Stimulated activated naive CD8-positive, alpha-beta T cell treated with anti-CD3 and anti-CD28 coated beads, Interleukin-15, Interleukin-2, amounts not matched to agents 100 ng/mL and 50 ng/mL, for 24 hours (primary cell): Measurements from ENCODE around the gene DONSON.
"Not testable (repeated sequence)": the region's sequence is repeated elsewhere in the genome, so short reads cannot be mapped to it uniquely, and the experiment has no call there.

ENCODE experiments used
- H3K27ac Mint-ChIP-seq: one replicate; pipeline ENCODE4 v1.8.0; 2021; ENCODE audit warnings: mild to moderate bottlenecking, mixed read lengths
- H3K27me3 Mint-ChIP-seq: one replicate; pipeline ENCODE4 v1.8.0; 2021; ENCODE audit warnings: mixed read lengths
- H3K36me3 Mint-ChIP-seq: one replicate; pipeline ENCODE4 v1.8.0; 2021; ENCODE audit warnings: low read depth, mixed read lengths
- H3K4me1 Mint-ChIP-seq: one replicate; pipeline ENCODE4 v1.8.0; 2021; ENCODE audit warnings: low read depth, mixed read lengths
- H3K4me3 Mint-ChIP-seq: one replicate; pipeline ENCODE4 v1.8.0; 2021; ENCODE audit warnings: mild to moderate bottlenecking, mixed read lengths
- H3K9me3 Mint-ChIP-seq: one replicate; pipeline ENCODE4 v1.8.0; 2021; ENCODE audit warnings: mixed read lengths

The DONSON gene

DNA sequence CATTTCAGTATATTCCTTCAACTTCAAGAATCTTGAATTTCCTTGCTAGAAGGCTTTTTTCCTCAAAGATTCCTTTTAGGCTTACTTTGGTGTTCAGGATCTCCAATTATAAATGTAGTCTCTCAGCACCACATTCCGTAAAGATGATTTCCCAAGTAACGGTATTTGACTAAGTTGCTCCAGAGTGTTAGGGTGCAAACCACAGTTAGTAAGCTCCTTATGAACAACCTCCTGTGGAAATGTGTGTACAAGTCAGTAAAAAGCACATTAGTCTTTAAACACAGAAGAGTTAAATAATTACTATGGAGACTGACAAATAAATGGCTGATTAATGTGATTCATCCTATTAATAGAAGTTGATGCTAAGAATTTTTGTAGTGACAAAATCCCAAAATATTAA, 10.3 kb downstream of the DONSON start:
- no peaks in the 10 kb centered on the region for H3K9me3 Mint-ChIP-seq
- H3K27me3 Mint-ChIP-seq = no peaks in the 10 kb centered on the region
- peaks cover 62% of the 10 kb centered on the region for H3K36me3 Mint-ChIP-seq
- peaks cover 7% of the 10 kb centered on the region for H3K4me1 Mint-ChIP-seq
- no peak overlapping the region for H3K4me3 Mint-ChIP-seq
- H3K27ac Mint-ChIP-seq = peak overlapping the region; percentile 33

DNA sequence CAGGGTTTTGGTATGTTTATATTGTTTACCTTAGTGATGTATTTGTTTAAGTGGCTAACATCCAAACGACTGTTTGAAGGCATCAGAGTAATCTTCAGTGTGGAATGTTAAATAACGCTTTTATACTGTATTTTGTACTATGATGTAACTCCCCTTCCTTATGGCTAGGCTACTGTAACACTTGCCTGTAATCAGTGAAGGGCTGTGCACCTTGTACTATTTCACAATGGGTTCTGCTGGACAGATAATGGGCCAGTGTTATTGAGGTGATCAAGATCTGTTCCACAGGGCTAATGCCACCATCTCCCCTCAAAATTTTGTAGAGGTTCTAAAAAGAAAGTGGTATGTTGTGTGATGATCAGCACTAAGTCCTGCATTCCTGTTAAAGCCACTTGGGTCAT, 11.7 kb downstream of the DONSON start:
- Mint-ChIP-seq H3K36me3 (peaks cover 65% of the 10 kb centered on the region), H3K27ac (peak overlapping the region; percentile 31)
- H3K4me1 Mint-ChIP-seq, H3K9me3 Mint-ChIP-seq, H3K27me3 Mint-ChIP-seq, H3K4me3 Mint-ChIP-seq: not testable (repeated sequence)

DNA sequence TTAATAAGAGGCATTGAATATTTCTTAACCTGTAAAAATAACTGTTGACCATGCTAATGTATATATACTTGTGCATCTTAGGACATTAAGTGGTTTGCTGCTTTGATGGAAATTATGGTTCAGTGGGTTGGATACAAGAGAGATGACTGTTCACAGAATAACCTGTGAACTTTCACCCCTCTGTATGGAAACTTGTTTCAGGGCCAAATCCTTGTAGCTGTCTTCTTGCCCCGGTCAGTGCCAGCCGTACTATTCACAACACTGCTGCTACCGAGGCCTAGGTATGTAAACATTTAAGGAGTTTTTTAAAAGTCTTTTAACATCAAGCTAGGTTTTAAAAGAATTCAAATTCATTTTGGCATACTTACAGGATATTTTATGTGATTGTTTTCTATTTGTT, 16.1 kb downstream of the DONSON start:
- Mint-ChIP-seq H3K27me3 (no peaks in the 10 kb centered on the region), H3K4me3 (no peak overlapping the region), H3K27ac (no peak overlapping the region), H3K9me3 (no peaks in the 10 kb centered on the region), H3K4me1 (peaks cover 19% of the 10 kb centered on the region), H3K36me3 (peaks cover 73% of the 10 kb centered on the region)

DNA sequence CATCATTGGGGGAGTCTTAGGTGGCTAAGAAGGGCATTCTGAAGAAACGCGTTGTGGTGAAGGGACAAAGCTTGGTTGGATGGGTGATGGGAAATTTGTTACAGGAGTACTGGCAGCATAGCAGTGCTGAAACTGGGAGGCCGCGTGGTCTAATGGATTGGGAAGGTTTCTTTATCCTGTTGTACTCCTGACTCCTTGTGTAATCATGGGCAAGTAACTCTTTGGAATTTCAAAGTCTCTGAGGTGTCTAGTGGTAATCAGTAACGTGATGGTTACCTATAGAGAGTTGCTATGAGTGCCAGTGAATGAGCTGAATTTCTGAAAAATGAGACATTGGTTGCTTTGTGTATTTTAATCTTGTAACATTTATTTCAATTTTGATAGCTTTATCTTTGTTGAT, 18.5 kb downstream of the DONSON start:
- Mint-ChIP-seq H3K4me1 (peaks cover 23% of the 10 kb centered on the region), H3K27ac (peak overlapping the region; percentile 39), H3K27me3 (no peaks in the 10 kb centered on the region), H3K9me3 (no peaks in the 10 kb centered on the region), H3K36me3 (peaks cover 69% of the 10 kb centered on the region), H3K4me3 (no peak overlapping the region)

DNA sequence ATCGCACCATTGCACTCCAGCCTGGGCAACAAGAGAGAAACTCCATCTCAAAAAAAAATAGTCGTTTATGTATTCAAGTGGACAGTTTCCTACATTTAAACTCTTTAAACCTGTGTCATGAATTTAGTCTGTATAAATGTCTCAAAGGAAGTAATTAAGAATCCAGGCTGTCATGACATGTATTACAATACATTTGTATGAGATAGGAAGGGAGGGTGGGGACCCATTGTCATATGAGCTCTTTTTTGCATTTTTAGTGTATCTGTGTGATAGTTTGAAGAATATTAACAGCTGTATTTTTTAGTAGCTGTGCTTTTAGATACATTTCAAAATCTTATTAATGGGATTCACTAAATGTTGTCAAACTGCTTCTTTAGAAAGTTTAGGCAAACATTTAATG, 20.0 kb downstream of the DONSON start:
- peaks cover 66% of the 10 kb centered on the region for H3K36me3 Mint-ChIP-seq
- H3K4me1 Mint-ChIP-seq = peaks cover 23% of the 10 kb centered on the region
- H3K27ac Mint-ChIP-seq = no peak overlapping the region
- no peaks in the 10 kb centered on the region for H3K9me3 Mint-ChIP-seq
- no peak overlapping the region for H3K4me3 Mint-ChIP-seq
- H3K27me3 Mint-ChIP-seq = no peaks in the 10 kb centered on the region

DNA sequence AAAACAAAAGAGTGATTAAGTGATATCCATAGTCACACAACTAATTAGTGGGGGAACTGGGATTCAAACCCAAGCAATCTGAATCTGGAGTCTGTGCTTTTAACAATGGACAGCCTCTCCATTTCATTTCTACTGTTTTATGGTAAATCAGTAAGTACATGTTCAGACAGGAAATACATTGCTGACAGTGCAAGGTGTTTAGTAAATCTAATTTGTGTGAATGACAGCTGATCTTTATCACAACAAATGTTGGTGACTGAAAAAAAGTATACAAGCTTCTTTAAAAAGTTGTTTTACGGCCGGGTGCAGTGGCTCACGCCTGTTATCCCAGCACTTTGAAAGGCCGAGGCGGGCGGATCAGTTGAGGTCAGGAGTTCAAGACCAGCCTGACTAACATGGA, 20.6 kb downstream of the DONSON start:
- no peaks in the 10 kb centered on the region for H3K9me3 Mint-ChIP-seq
- H3K4me1 Mint-ChIP-seq = peaks cover 26% of the 10 kb centered on the region
- no peaks in the 10 kb centered on the region for H3K27me3 Mint-ChIP-seq
- H3K4me3 Mint-ChIP-seq = no peak overlapping the region
- H3K27ac Mint-ChIP-seq = no peak overlapping the region
- peaks cover 68% of the 10 kb centered on the region for H3K36me3 Mint-ChIP-seq

GRCh38 chr21:33566514-33566913, 22.0 kb downstream of the DONSON start:
- Mint-ChIP-seq H3K4me1 (peaks cover 31% of the 10 kb centered on the region), H3K36me3 (peaks cover 66% of the 10 kb centered on the region), H3K4me3 (no peak overlapping the region), H3K27me3 (no peaks in the 10 kb centered on the region), H3K27ac (no peak overlapping the region), H3K9me3 (no peaks in the 10 kb centered on the region)

GRCh38 chr21:33562389-33562788, 26.1 kb downstream of the DONSON start:
- Mint-ChIP-seq H3K9me3 (no peaks in the 10 kb centered on the region), H3K36me3 (peaks cover 77% of the 10 kb centered on the region), H3K4me1 (peaks cover 51% of the 10 kb centered on the region), H3K4me3 (no peak overlapping the region), H3K27ac (no peak overlapping the region), H3K27me3 (no peaks in the 10 kb centered on the region)

DNA sequence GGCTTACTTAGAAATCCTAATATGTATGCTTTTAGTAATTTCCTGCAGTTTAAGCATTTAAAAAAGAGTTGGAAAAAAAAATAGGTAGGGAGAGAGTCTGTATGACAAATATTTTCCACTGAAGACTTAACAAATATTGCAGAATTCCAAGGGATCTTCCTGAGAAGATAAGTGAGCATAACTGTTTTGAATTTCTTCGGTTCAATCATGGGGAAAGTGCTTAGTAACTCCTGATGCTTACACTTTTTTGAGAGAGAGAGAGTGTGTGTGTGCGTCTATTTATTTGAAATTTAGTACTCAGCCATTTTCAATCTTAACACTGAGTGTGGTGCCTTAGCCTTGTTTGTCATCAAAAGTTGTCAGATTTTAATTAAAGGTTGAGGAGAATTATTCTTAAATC, 27.1 kb downstream of the DONSON start:
- peaks cover 78% of the 10 kb centered on the region for H3K36me3 Mint-ChIP-seq
- H3K4me1 Mint-ChIP-seq = peaks cover 61% of the 10 kb centered on the region
- H3K27me3 Mint-ChIP-seq = no peaks in the 10 kb centered on the region
- H3K27ac Mint-ChIP-seq = peak overlapping the region; percentile 63
- H3K9me3 Mint-ChIP-seq = no peaks in the 10 kb centered on the region
- H3K4me3 Mint-ChIP-seq = no peak overlapping the region

DNA sequence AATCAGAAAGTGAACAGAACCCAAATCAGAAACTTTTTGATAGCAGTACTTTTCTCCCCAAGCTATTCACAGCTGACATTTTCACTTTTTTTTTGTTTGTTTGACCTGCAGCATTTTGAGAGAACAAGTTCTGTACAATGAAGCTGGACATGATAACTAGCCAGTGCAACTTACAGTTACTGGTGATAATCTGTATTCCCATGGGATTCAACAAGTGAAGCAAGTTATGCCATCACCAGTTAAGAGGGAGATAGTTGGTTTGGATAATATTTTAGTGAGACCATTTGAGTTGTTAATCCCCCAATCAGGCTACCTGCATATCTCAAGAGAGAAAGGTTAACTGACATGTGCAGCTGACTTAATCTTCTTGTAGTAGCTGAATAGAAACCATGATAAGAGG, 27.5 kb downstream of the DONSON start:
- peaks cover 61% of the 10 kb centered on the region for H3K4me1 Mint-ChIP-seq

DNA sequence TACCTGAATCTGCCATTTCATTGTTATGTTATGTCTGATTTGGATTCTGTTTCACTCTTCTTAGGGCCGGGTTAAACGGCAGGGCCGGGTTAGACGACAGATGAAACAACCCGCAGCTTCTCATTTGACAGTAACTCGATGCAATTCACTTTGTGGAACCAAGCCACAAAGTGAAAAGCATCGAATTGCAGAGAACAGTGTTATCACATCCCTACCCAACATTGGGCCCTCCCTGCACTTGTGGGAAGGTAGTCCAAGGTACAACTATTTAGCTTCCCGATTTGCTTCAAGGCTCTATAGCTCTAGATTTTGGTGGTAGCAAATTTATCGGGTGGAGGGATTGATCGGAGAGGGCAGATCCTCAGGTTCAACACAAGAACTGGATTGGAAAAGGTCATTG, 28.7 kb downstream of the DONSON start:
- Mint-ChIP-seq H3K4me3 (no peak overlapping the region), H3K4me1 (peaks cover 70% of the 10 kb centered on the region), H3K36me3 (peaks cover 92% of the 10 kb centered on the region), H3K27ac (peak overlapping the region; percentile 36), H3K27me3 (no peaks in the 10 kb centered on the region), H3K9me3 (no peaks in the 10 kb centered on the region)

More for the DNA sequence above, 27.5 kb downstream of the DONSON start:
- Mint-ChIP-seq H3K9me3 (no peaks in the 10 kb centered on the region), H3K27me3 (no peaks in the 10 kb centered on the region), H3K36me3 (peaks cover 82% of the 10 kb centered on the region), H3K27ac (peak overlapping the region; percentile 63), H3K4me3 (no peak overlapping the region)

GRCh38 chr21:33558777-33559421, 29.6 kb downstream of the DONSON start:
- no peaks in the 10 kb centered on the region for H3K9me3 Mint-ChIP-seq
- H3K27me3 Mint-ChIP-seq = no peaks in the 10 kb centered on the region
- H3K4me1 Mint-ChIP-seq = peaks cover 79% of the 10 kb centered on the region
- peaks cover 95% of the 10 kb centered on the region for H3K36me3 Mint-ChIP-seq
- peak overlapping the region; percentile 34 for H3K27ac Mint-ChIP-seq
- no peak overlapping the region for H3K4me3 Mint-ChIP-seq

DNA sequence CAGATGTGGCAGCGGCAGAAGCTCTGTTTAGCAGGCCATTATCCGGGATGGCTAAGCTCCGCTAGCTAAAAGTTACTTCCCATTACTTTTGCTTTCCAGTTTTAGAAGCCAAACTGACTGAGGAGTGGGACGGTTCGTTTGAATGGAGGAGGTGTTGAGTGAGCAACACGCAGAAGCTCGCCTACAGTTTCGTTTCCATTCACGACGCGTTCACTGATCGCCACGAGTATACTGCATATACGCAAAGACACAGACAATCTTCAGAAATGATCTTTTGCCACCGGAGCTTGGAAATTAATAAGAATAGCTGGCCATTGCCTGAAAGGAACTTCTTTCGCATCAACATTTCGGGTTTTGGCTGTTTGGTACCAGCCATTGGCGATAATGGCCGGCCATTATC, 31.0 kb downstream of the DONSON start:
- Mint-ChIP-seq H3K27ac (no peak overlapping the region), H3K36me3 (peaks cover 94% of the 10 kb centered on the region), H3K4me1 (peaks cover 86% of the 10 kb centered on the region), H3K4me3 (no peak overlapping the region), H3K27me3 (no peaks in the 10 kb centered on the region), H3K9me3 (no peaks in the 10 kb centered on the region)

- no peaks in the 10 kb centered on the region for H3K27me3 Mint-ChIP-seq
- H3K4me1 Mint-ChIP-seq = peaks cover 70% of the 10 kb centered on the region
- no peaks in the 10 kb centered on the region for H3K9me3 Mint-ChIP-seq
- H3K4me3 Mint-ChIP-seq = peak overlapping the region; percentile 51
- H3K27ac Mint-ChIP-seq = no peak overlapping the region
- peaks cover 92% of the 10 kb centered on the region for H3K36me3 Mint-ChIP-seq
Measured at GRCh38 chr21:33554982-33555344, 33.5 kb downstream of the DONSON start.

DNA sequence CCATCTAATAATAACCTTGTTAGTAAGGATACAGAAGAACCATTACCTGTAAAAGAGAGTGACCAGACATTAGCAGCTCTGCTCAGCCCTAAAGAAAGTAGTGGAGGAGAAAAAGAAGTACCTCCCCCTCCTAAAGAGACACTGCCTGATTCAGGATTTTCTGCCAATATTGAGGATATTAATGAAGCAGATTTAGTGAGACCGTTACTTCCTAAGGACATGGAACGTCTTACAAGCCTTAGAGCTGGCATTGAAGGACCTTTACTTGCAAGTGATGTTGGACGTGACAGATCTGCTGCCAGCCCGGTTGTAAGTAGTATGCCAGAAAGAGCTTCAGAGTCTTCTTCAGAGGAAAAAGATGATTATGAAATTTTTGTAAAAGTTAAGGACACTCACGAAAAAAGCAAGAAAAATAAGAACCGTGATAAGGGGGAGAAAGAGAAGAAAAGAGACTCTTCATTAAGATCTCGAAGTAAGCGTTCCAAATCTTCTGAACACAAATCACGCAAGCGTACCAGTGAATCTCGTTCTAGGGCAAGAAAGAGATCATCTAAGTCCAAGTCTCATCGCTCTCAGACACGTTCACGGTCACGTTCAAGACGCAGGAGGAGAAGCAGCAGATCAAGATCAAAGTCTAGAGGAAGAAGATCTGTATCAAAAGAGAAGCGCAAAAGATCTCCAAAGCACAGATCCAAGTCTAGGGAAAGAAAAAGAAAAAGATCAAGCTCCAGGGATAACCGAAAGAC, 34.1 kb downstream of the DONSON start:
- Mint-ChIP-seq H3K36me3 (peaks cover 92% of the 10 kb centered on the region), H3K27me3 (no peaks in the 10 kb centered on the region), H3K4me3 (peak overlapping the region; percentile 35), H3K9me3 (no peaks in the 10 kb centered on the region), H3K4me1 (peaks cover 71% of the 10 kb centered on the region), H3K27ac (peak overlapping the region; percentile 34)
